HG03139 (cell line): ENCODE measurements around the gene MBP.

Source experiments
- ATAC-seq: cut with Tn5 transposase; IDR thresholded peaks from one replicate; pipeline ENCODE4 v1.9.1; 2021; ENCODE audit not compliant: unreplicated experiment

The MBP gene

GRCh38 chr18:77088963-77089722 is 43.4 kb downstream of the MBP start:
- ATAC-seq: no peak

- ATAC-seq: no peak
Measured at GRCh38 chr18:77087393-77088141, 45.0 kb downstream of the MBP start.

- no peak for ATAC-seq
Measured at GRCh38 chr18:77086656-77087392, 45.8 kb downstream of the MBP start.

GRCh38 chr18:77086034-77086433 is 46.5 kb downstream of the MBP start:
- no peak for ATAC-seq

GRCh38 chr18:77084688-77085035 is 47.9 kb downstream of the MBP start:
- no peak for ATAC-seq

GRCh38 chr18:77082316-77082955 is 50.1 kb downstream of the MBP start:
- ATAC-seq: no peak

- no peak for ATAC-seq
Measured at GRCh38 chr18:77081390-77081778, 51.2 kb downstream of the MBP start.

GRCh38 chr18:77079954-77080682 is 52.5 kb downstream of the MBP start:
- ATAC-seq: peak; percentile 83

- ATAC-seq: no peak
Measured at GRCh38 chr18:77079088-77079487, 53.5 kb downstream of the MBP start.

- ATAC-seq: no peak
Measured at GRCh38 chr18:77078690-77079070, 53.9 kb downstream of the MBP start.

- no peak for ATAC-seq
Measured at GRCh38 chr18:77077941-77078689, 54.5 kb downstream of the MBP start.

- no peak for ATAC-seq
Measured at GRCh38 chr18:77077401-77077800, 55.2 kb downstream of the MBP start.

- ATAC-seq: no peak
Measured at GRCh38 chr18:77076111-77076510, 56.5 kb downstream of the MBP start.

- ATAC-seq: no peak
Measured at GRCh38 chr18:77074431-77074830, 58.2 kb downstream of the MBP start.

- ATAC-seq: no peak
Measured at GRCh38 chr18:77073336-77074093, 59.1 kb downstream of the MBP start.

- no peak for ATAC-seq
Measured at GRCh38 chr18:77072566-77072965, 60.0 kb downstream of the MBP start.

- no peak for ATAC-seq
Measured at GRCh38 chr18:77071711-77072292, 60.8 kb downstream of the MBP start.

GRCh38 chr18:77071061-77071460 is 61.5 kb downstream of the MBP start:
- ATAC-seq: no peak

GRCh38 chr18:77070627-77071026 is 62.0 kb downstream of the MBP start:
- no peak for ATAC-seq
